ENCODE measurements around the gene GPR107. TPM values are rescaled to one million over a fixed set of nuclear protein-coding genes. Genes with fewer than 3 reads are reported as not detected.

Gene GPR107
- total and polyA plus RNA-seq, 2 experiments from 2014 or later, result 6.2 to 30.7 TPM

GRCh38 chr9:130028493-130029222, 25.0 kb upstream of the GPR107 start:
- Mint-ChIP-seq H3K4me3 (no peak overlapping the region), H3K36me3 (ENCODE audit: low read depth) (no peaks in the 10 kb centered on the region), H3K27me3 (ENCODE audit: insufficient read depth, low read depth, poor library complexity) (peaks cover 5% of the 10 kb centered on the region), H3K27ac (no peak overlapping the region), H3K9me3 (no peaks in the 10 kb centered on the region), H3K4me1 (peaks cover 1% of the 10 kb centered on the region; the same call in 2 of the 3 replicates)
- no peak for ATAC-seq
- peaks cover 3% of the 10 kb centered on the region; the same call in 1 of the 2 replicates for H3K4me1 ChIP-seq (ENCODE audit: insufficient read depth)
- H3K27me3 ChIP-seq (ENCODE audit: insufficient read depth), result no peaks in the 10 kb centered on the region
- TF ChIP-seq, protein P1, sequence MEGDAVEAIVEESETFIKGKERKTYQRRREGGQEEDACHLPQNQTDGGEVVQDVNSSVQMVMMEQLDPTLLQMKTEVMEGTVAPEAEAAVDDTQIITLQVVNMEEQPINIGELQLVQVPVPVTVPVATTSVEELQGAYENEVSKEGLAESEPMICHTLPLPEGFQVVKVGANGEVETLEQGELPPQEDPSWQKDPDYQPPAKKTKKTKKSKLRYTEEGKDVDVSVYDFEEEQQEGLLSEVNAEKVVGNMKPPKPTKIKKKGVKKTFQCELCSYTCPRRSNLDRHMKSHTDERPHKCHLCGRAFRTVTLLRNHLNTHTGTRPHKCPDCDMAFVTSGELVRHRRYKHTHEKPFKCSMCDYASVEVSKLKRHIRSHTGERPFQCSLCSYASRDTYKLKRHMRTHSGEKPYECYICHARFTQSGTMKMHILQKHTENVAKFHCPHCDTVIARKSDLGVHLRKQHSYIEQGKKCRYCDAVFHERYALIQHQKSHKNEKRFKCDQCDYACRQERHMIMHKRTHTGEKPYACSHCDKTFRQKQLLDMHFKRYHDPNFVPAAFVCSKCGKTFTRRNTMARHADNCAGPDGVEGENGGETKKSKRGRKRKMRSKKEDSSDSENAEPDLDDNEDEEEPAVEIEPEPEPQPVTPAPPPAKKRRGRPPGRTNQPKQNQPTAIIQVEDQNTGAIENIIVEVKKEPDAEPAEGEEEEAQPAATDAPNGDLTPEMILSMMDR (conservative IDR thresholded peaks at IDR 0.05; ENCODE audit: low read depth in 2 of 2), result no peak
- no peaks in the 10 kb centered on the region for H3K9me2 ChIP-seq (ENCODE audit: insufficient read depth)
- no peaks in the 10 kb centered on the region for H3K36me3 ChIP-seq (ENCODE audit: insufficient read depth)
- no peak overlapping the region for H3K4me3 ChIP-seq
- peaks cover 17% of the 10 kb centered on the region; the same call in 1 of the 2 replicates for H4K20me1 ChIP-seq (replicated peaks; ENCODE audit: insufficient read depth)
- no peak for DNase-seq (ENCODE audit: low spot score)
- H3K4me2 ChIP-seq, result no peak overlapping the region
- no peak overlapping the region for H2AFZ ChIP-seq
- no peaks in the 10 kb centered on the region for H3F3A ChIP-seq (replicated peaks; ENCODE audit: low read depth)
- no peak overlapping the region for H3K27ac ChIP-seq (ENCODE audit: low read depth)
- peaks cover 70% of the 10 kb centered on the region for H3K79me2 ChIP-seq (replicated peaks; ENCODE audit: insufficient read depth)

GRCh38 chr9:130029223-130029973, 24.3 kb upstream of the GPR107 start:
- Histone ChIP-seq H3F3A (replicated peaks; ENCODE audit: low read depth) (no peaks in the 10 kb centered on the region), H3K9me2 (ENCODE audit: insufficient read depth) (no peaks in the 10 kb centered on the region), H4K20me1 (replicated peaks; ENCODE audit: insufficient read depth) (peaks cover 13% of the 10 kb centered on the region; the same call in 1 of the 2 replicates), H3K36me3 (ENCODE audit: insufficient read depth) (no peaks in the 10 kb centered on the region), H3K27me3 (ENCODE audit: insufficient read depth) (no peaks in the 10 kb centered on the region), H3K27ac (ENCODE audit: low read depth) (no peak overlapping the region), H3K4me1 (ENCODE audit: insufficient read depth) (peaks cover 3% of the 10 kb centered on the region; the same call in 1 of the 2 replicates), H3K79me2 (replicated peaks; ENCODE audit: insufficient read depth) (peaks cover 72% of the 10 kb centered on the region), H2AFZ (no peak overlapping the region), H3K4me3 (no peak overlapping the region), H3K4me2 (no peak overlapping the region)
- H3K27me3 Mint-ChIP-seq (ENCODE audit: insufficient read depth, low read depth, poor library complexity), result peaks cover 5% of the 10 kb centered on the region
- H3K4me1 Mint-ChIP-seq, result no peaks in the 10 kb centered on the region; the same call in 1 of the 3 replicates
- H3K36me3 Mint-ChIP-seq (ENCODE audit: low read depth), result no peaks in the 10 kb centered on the region
- TF ChIP-seq, protein P2, sequence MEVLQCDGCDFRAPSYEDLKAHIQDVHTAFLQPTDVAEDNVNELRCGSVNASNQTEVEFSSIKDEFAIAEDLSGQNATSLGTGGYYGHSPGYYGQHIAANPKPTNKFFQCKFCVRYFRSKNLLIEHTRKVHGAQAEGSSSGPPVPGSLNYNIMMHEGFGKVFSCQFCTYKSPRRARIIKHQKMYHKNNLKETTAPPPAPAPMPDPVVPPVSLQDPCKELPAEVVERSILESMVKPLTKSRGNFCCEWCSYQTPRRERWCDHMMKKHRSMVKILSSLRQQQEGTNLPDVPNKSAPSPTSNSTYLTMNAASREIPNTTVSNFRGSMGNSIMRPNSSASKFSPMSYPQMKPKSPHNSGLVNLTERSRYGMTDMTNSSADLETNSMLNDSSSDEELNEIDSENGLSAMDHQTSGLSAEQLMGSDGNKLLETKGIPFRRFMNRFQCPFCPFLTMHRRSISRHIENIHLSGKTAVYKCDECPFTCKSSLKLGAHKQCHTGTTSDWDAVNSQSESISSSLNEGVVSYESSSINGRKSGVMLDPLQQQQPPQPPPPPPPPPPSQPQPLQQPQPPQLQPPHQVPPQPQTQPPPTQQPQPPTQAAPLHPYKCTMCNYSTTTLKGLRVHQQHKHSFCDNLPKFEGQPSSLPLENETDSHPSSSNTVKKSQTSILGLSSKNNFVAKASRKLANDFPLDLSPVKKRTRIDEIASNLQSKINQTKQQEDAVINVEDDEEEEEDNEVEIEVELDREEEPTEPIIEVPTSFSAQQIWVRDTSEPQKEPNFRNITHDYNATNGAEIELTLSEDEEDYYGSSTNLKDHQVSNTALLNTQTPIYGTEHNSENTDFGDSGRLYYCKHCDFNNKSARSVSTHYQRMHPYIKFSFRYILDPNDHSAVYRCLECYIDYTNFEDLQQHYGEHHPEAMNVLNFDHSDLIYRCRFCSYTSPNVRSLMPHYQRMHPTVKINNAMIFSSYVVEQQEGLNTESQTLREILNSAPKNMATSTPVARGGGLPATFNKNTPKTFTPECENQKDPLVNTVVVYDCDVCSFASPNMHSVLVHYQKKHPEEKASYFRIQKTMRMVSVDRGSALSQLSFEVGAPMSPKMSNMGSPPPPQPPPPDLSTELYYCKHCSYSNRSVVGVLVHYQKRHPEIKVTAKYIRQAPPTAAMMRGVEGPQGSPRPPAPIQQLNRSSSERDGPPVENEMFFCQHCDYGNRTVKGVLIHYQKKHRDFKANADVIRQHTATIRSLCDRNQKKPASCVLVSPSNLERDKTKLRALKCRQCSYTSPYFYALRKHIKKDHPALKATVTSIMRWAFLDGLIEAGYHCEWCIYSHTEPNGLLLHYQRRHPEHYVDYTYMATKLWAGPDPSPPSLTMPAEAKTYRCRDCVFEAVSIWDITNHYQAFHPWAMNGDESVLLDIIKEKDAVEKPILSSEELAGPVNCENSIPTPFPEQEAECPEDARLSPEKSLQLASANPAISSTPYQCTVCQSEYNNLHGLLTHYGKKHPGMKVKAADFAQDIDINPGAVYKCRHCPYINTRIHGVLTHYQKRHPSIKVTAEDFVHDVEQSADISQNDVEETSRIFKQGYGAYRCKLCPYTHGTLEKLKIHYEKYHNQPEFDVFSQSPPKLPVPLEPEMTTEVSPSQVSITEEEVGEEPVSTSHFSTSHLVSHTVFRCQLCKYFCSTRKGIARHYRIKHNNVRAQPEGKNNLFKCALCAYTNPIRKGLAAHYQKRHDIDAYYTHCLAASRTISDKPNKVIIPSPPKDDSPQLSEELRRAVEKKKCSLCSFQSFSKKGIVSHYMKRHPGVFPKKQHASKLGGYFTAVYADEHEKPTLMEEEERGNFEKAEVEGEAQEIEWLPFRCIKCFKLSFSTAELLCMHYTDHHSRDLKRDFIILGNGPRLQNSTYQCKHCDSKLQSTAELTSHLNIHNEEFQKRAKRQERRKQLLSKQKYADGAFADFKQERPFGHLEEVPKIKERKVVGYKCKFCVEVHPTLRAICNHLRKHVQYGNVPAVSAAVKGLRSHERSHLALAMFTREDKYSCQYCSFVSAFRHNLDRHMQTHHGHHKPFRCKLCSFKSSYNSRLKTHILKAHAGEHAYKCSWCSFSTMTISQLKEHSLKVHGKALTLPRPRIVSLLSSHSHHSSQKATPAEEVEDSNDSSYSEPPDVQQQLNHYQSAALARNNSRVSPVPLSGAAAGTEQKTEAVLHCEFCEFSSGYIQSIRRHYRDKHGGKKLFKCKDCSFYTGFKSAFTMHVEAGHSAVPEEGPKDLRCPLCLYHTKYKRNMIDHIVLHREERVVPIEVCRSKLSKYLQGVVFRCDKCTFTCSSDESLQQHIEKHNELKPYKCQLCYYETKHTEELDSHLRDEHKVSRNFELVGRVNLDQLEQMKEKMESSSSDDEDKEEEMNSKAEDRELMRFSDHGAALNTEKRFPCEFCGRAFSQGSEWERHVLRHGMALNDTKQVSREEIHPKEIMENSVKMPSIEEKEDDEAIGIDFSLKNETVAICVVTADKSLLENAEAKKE (CRISPR knock-in tag; IDR thresholded peaks at IDR 0.05), result no peak
- no peak for TF ChIP-seq ZNF331 (CRISPR knock-in tag; IDR thresholded peaks at IDR 0.05; ENCODE audit: low read depth)
- TF ChIP-seq JUNB (IDR thresholded peaks at IDR 0.05; ENCODE audit: unreplicated experiment), result no peak
- TF ChIP-seq, protein P1 (conservative IDR thresholded peaks at IDR 0.05; ENCODE audit: low read depth in 2 of 2), result no peak
- TF ChIP-seq STAT1 (IDR thresholded peaks at IDR 0.05; ENCODE audit: unreplicated experiment), result no peak
- TF ChIP-seq ZNF114 (CRISPR knock-in tag; IDR thresholded peaks at IDR 0.05), result no peak
- no peak overlapping the region for H3K4me3 Mint-ChIP-seq
- no peaks in the 10 kb centered on the region for H3K9me3 Mint-ChIP-seq
- DNase-seq (ENCODE audit: low spot score), result no peak
- H3K27ac Mint-ChIP-seq, result no peak overlapping the region
- no peak for ATAC-seq

Data from GM23338 (cell line).